Uterus (tissue), 2 donors: ENCODE measurements around the gene PTX4.

ENCODE experiments used
- POLR2A ChIP-seq, 2 donors: fragments of 450-650 bp; IDR thresholded peaks; one replicate each; pipeline ENCODE4 v1.6.1; 2016; ENCODE audit warnings: antibody characterized with exemption in 2 of 2, mild to moderate bottlenecking in 1 of 2, moderate library complexity in 1 of 2
- TF ChIP-seq, protein P1 (sequence below), 4 experiments: fragments of 200-600 bp in 2 of 4; fragments of 450-650 bp in 2 of 4; sonication (generic) in 2 of 4; IDR thresholded peaks; one replicate each; pipeline ENCODE4 v1.5.1; 2016 to 2019; ENCODE audit warnings: antibody characterized with exemption in 4 of 4, mild to moderate bottlenecking in 2 of 4, moderate library complexity in 1 of 4

DNA sequence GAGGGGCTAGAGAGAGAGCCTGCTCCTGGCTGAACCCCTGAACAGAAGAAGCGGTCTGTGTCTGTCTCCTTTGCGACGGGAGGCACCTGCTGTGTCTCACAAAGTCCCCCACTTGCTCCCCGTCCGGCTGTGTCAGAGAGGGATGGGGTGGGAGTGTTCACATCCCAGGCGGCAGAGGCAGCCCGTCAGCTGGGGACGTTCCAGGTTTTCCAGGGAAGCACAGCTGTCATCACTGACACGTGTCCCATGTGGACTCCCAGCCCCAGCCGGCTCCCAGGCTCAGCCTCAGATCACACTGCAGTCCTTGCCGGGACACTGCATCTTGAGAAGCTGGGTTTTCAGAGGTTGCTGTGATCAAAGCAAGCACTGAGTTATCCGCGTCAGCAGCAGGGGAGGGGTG lies 6.0 kb upstream of the PTX4 start:
- TF ChIP-seq POLR2A (IDR thresholded peaks at IDR 0.05), result no peak
- TF ChIP-seq, protein P1, sequence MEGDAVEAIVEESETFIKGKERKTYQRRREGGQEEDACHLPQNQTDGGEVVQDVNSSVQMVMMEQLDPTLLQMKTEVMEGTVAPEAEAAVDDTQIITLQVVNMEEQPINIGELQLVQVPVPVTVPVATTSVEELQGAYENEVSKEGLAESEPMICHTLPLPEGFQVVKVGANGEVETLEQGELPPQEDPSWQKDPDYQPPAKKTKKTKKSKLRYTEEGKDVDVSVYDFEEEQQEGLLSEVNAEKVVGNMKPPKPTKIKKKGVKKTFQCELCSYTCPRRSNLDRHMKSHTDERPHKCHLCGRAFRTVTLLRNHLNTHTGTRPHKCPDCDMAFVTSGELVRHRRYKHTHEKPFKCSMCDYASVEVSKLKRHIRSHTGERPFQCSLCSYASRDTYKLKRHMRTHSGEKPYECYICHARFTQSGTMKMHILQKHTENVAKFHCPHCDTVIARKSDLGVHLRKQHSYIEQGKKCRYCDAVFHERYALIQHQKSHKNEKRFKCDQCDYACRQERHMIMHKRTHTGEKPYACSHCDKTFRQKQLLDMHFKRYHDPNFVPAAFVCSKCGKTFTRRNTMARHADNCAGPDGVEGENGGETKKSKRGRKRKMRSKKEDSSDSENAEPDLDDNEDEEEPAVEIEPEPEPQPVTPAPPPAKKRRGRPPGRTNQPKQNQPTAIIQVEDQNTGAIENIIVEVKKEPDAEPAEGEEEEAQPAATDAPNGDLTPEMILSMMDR (IDR thresholded peaks at IDR 0.05), result no peak
